Omental fat pad (tissue), 4 donors: ENCODE measurements around the gene LZTS2. TPM values are rescaled to one million over a fixed set of nuclear protein-coding genes. Genes with fewer than 3 reads are reported as not detected.

Experiments used
- ATAC-seq: fragments of 150-250 bp; one replicate; pipeline ENCODE4 v1.9.1; 2016; ENCODE audit warnings: mild to moderate bottlenecking, moderate library complexity; ENCODE audit not compliant: low FRiP score
- DNase-seq: peaks from one replicate; pipeline ENCODE4 v3.0.0-alpha.2; 2019; ENCODE audit warnings: low spot score
- CTCF ChIP-seq, 3 donors: fragments of 450-650 bp; IDR thresholded peaks; one replicate each; pipeline ENCODE4 v1.5.1; 2016 to 2017; ENCODE audit warnings: antibody characterized with exemption in 3 of 3, mild to moderate bottlenecking in 3 of 3, moderate library complexity in 2 of 3
- small RNA-seq: library from RNA; depleted of rRNA; stranded (forward); fragments of <200 nt; gene quantifications from one replicate; pipeline ENCODE3, GENCODE V24; 2016
- total RNA-seq, 4 donors: library from RNA; depleted of rRNA; stranded (reverse); fragments of >200 nt; gene quantifications; one replicate each; pipeline ENCODE4 v1.1.0, GENCODE V29; 2016

Gene LZTS2
- total RNA-seq, 4 donors from 2014 or later, result 59.4 to 98.0 (median 72.6) TPM

GRCh38 chr10:101056365-101057151 is 57.0 kb downstream of the LZTS2 start:
- no peak for TF ChIP-seq CTCF (IDR thresholded peaks at IDR 0.05)
- ATAC-seq (no peak), DNase-seq (no peak)

Small RNA genes lying within 50 kb of the gene (small RNA-seq; reads per million reads assigned to genes)
- gene MIR608, result not detected

Other genes with a start within 250 kb of the LZTS2 start
- 10 to 100 TPM; 14.9 to 37.8 (median 21.9) TPM for gene SLF2, start 86.8 kb upstream of the LZTS2 start, total RNA-seq
- 1 to 10 TPM in 2 of 4 donors, under 1 TPM in 2; 0.47 to 1.4 (median 1.1) TPM for gene SEMA4G, start 30.3 kb upstream of the LZTS2 start, total RNA-seq
- gene MRPL43, start 12.3 kb upstream of the LZTS2 start, total RNA-seq, result 10 to 100 TPM; 59.7 to 97.0 (median 79.3) TPM
- 10 to 100 TPM in 1 of 4 donors, 1 to 10 TPM in 3; 4.6 to 20.8 (median 6.9) TPM for gene TWNK, start 12.3 kb upstream of the LZTS2 start, total RNA-seq
- gene PDZD7, start 31.3 kb downstream of the LZTS2 start, total RNA-seq, result 1 to 10 TPM in 1 of 4 donors, under 1 TPM in 3; 0.12 to 3.3 (median 0.30) TPM
- 10 to 100 TPM; 54.8 to 97.3 (median 71.2) TPM for gene SFXN3, start 31.4 kb downstream of the LZTS2 start, total RNA-seq
- 10 to 100 TPM in 1 of 4 donors, 1 to 10 TPM in 2, under 1 TPM in 1; 0.72 to 15.0 (median 1.6) TPM for gene KAZALD1, start 62.2 kb downstream of the LZTS2 start, total RNA-seq
- gene TLX1, start 131.5 kb downstream of the LZTS2 start, total RNA-seq, result not detected
- gene LBX1, start 229.7 kb downstream of the LZTS2 start, total RNA-seq, result not detected